Naive thymus-derived CD8-positive, alpha-beta T cell (primary cell): ENCODE data around the gene GRWD1. TPM values are rescaled to one million over a fixed set of nuclear protein-coding genes. Genes with fewer than 3 reads are reported as not detected.

Experiments used
- ATAC-seq, 2 donors: fragments of 150-1000 bp; cut with Tn5 transposase in 1 of 2; sonication (Bioruptor Pico), chemical (Tn5 transposase) in 1 of 2; 1 replicate in 1 of 2; 2 replicates in 1 of 2; pipeline ENCODE4 v1.10.0; 2021; ENCODE audit warnings: mild to moderate bottlenecking in 2 of 2, moderate library complexity in 2 of 2
- POLR2A ChIA-PET: fragments of 350-600 bp; sonication (Branson Sonifier 250); formaldehyde crosslinking; loops from one replicate; lab custom pipeline; 2021; ENCODE audit warnings: antibody characterized with exemption; lab: Charles Lee
- DNase-seq, 10 donors: peaks; one replicate each; pipeline versions ENCODE4 v3.0.0 to v3.0.0-alpha.2; 2020 to 2022
- H3K27ac Mint-ChIP-seq, 10 donors: one replicate each; pipeline ENCODE4 v1.8.0; 2020 to 2022; ENCODE audit warnings: mild to moderate bottlenecking in 10 of 10, mixed read lengths in 10 of 10, moderate library complexity in 4 of 10, inconsistent platforms in 1 of 10
- H3K27me3 Mint-ChIP-seq, 5 donors: one replicate each; pipeline ENCODE4 v1.8.0; 2021 to 2022; ENCODE audit warnings: mixed read lengths in 5 of 5
- H3K36me3 Mint-ChIP-seq, 3 donors: one replicate each; pipeline ENCODE4 v1.8.0; 2020 to 2022; ENCODE audit warnings: mixed read lengths in 3 of 3, mild to moderate bottlenecking in 2 of 3, inconsistent platforms in 1 of 3
- H3K4me1 Mint-ChIP-seq, 4 donors: one replicate each; pipeline ENCODE4 v1.8.0; 2021 to 2022; ENCODE audit warnings: mixed read lengths in 4 of 4
- H3K4me3 Mint-ChIP-seq, 10 donors: one replicate each; pipeline ENCODE4 v1.8.0; 2020 to 2022; ENCODE audit warnings: mild to moderate bottlenecking in 10 of 10, mixed read lengths in 10 of 10, moderate library complexity in 6 of 10, inconsistent platforms in 1 of 10
- H3K9me3 Mint-ChIP-seq, 9 donors: one replicate each; pipeline ENCODE4 v1.8.0; 2020 to 2022; ENCODE audit warnings: mixed read lengths in 9 of 9, mild to moderate bottlenecking in 3 of 9, inconsistent platforms in 1 of 9, moderate library complexity in 1 of 9
- polyA plus RNA-seq, 3 donors: library from polyadenylated mRNA; unstranded; fragments of 300-500 nt; fragmentation: Illumina TruSeq; gene quantifications; one replicate each; pipeline ENCODE4 v1.2.3, GENCODE V29; 2021
- total RNA-seq, 8 experiments: library from RNA in 2 of 8; stranded (reverse) in 2 of 8; gene quantifications; one replicate each; pipeline ENCODE4 v1.2.3 and lab custom pipeline; 2021 to 2026

Gene GRWD1
- total and polyA plus RNA-seq, 5 experiments from 2014 or later: 32.9 to 59.9 (median 40.3) TPM

DNA sequence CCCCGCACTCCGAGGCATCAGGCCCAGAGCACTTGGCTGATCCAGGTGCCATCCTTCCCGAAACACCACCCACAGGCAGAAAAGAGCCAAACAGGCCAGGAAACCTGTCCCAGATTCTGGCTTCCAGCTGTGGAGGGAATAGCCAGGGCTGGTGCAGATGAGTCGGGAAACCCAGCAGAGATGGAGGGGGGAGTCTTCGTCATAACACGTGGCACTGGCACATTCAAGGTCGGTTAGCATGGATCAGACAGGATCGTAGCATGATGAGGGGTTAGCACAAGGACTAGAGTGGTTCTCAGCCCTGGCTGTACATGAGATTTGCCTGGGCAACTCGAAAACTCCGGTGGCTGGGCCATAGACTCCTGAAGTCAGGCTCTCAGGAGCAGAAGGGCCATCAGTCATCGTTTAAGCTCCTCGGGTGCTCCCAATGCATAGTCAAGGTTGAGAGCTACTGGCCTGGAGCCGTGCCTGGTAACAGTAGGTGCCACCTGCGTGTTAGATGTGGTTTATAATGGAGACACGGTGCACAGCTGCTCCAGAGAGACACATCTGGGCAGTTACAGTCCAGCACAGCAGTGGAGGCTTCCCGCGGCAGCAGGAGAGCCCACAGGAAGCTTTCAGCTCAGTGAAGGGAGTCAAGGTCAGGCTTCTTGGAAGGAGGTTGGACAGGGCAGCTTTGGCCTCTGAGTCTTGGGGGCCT is 29.7 kb downstream of the GRWD1 start:
- no peaks in the 10 kb centered on the region for H3K27me3 Mint-ChIP-seq

DNA sequence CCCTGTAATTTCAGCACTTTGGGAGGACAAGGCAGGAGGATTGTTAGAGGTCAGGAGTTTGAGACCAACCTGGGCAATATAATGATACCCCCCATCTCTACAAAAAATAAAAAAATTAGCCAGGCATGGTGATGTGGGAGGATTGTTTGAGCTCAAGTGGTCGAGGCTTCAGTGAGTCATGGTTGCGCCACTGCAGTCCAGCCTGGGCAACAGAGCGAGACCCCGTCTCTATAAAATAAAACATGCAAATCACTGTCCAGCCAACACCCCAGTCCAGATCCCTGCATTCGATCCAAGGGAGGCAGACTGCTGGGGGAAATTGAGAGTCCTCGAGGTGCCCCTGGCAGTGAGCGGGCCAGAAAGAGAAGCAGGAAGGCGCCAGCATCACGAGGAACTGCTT is 30.4 kb downstream of the GRWD1 start:
- ATAC-seq (no peak), DNase-seq (no peak)
- POLR2A ChIA-PET: interaction anchor here (0.7 to 1.2 kb wide), 2 partner anchors 13 to 141 kb away, joined by 3 read pairs; no protein-coding TSS in a partner anchor
- H3K27me3 Mint-ChIP-seq: no peaks in the 10 kb centered on the region
- peak overlapping the region in 4 of 10 donors; percentile 59 to 88 (median 74) for H3K27ac Mint-ChIP-seq
- peak overlapping the region in 1 of 10 donors; percentile 29 for H3K4me3 Mint-ChIP-seq
- H3K9me3 Mint-ChIP-seq: no peaks in the 10 kb centered on the region
- peaks cover 11 to 31% (median 17%) of the 10 kb centered on the region in 4 donors for H3K4me1 Mint-ChIP-seq
- H3K36me3 Mint-ChIP-seq: peaks cover 0 to 51% (median 0%) of the 10 kb centered on the region in 3 donors

More for the DNA sequence above, 29.7 kb downstream of the GRWD1 start:
- ATAC-seq (no peak), DNase-seq (no peak)
- H3K9me3 Mint-ChIP-seq: no peaks in the 10 kb centered on the region
- POLR2A ChIA-PET: interaction anchor here (0.7 to 1.2 kb wide), 2 partner anchors 14 to 141 kb away, joined by 3 read pairs; no protein-coding TSS in a partner anchor
- peak overlapping the region in 9 of 10 donors; percentile 18 to 88 (median 69) for H3K27ac Mint-ChIP-seq
- peaks cover 9 to 32% (median 16%) of the 10 kb centered on the region in 4 donors for H3K4me1 Mint-ChIP-seq
- peaks cover 0 to 55% (median 0%) of the 10 kb centered on the region in 3 donors for H3K36me3 Mint-ChIP-seq
- H3K4me3 Mint-ChIP-seq: no peak overlapping the region

DNA sequence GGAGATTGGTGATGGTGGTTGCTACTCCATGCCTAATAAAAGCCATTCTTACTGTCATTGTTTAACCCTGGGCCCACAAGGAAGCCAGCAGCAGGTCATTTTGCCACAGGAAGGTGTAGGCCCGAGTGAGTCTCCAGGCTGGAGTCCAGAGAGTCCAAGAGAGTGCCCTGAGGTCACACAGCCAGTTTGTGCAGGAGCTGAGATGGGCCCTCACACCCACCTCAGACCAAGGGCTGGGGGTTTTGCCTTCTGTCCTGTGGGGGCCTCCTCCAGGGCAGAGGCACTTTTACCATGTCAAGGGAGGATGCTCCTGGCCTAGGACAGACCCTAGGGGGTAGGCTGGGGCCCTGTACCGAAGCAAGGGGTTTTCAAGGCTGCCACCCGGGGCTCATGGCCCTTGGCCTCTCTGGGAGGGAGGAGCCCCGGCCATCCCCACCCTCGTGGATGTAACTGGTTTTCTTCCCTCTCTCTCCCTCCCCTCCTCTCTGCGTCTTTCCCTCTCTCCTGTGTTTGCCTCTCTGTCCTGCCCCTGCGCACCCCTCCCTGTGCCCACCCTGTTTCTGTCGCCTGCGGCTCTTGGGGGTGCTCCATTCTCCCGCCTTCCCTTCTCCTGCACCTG is 31.4 kb downstream of the GRWD1 start:
- no peaks in the 10 kb centered on the region for H3K27me3 Mint-ChIP-seq
- no peak for DNase-seq
- peak overlapping the region in 3 of 10 donors; percentile 34 to 48 (median 40) for H3K27ac Mint-ChIP-seq
- POLR2A ChIA-PET: no interaction called here
- peaks cover 0 to 42% (median 0%) of the 10 kb centered on the region in 3 donors for H3K36me3 Mint-ChIP-seq
- H3K4me3 Mint-ChIP-seq: peak overlapping the region in 1 of 10 donors; percentile 20
- H3K4me1 Mint-ChIP-seq: peaks cover 9 to 36% (median 23%) of the 10 kb centered on the region in 4 donors
- no peak for ATAC-seq
- no peaks in the 10 kb centered on the region for H3K9me3 Mint-ChIP-seq

DNA sequence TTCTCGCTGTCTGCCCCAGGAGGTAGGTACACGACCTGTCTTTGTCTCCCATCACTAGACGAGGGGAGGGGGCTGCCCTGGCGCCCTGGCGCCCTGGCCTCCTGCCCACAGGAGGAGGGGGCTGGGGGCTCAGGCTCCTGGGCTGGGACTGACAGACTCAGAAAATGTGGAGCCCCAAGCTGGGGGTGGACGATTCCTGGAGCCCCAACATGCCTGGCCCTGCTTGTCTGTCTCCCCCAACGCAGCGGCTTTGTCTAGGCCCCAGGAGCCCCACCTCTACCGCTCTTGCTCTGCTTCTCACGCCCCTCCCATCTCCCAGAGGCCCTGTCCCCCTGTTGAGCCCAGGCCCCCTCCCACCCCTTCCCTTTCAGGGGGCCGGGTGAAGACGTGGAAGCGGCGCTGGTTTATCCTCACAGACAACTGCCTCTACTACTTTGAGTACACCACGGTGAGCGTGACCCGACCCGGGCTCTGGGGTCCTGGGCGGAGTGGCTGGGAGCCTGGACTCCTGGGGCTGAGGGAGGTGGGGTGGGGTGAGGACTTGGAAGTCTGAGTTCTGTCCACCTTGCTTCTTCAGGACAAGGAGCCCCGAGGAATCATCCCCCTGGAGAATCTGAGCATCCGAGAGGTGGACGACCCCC is 32.0 kb downstream of the GRWD1 start:
- H3K9me3 Mint-ChIP-seq: no peaks in the 10 kb centered on the region
- H3K27me3 Mint-ChIP-seq: no peaks in the 10 kb centered on the region
- peaks cover 9 to 35% (median 24%) of the 10 kb centered on the region in 4 donors for H3K4me1 Mint-ChIP-seq
- ATAC-seq (no peak), DNase-seq (no peak)
- peaks cover 0 to 39% (median 0%) of the 10 kb centered on the region in 3 donors for H3K36me3 Mint-ChIP-seq
- peak overlapping the region in 1 of 10 donors; percentile 10 for H3K4me3 Mint-ChIP-seq
- H3K27ac Mint-ChIP-seq: no peak overlapping the region
- POLR2A ChIA-PET: no interaction called here

DNA sequence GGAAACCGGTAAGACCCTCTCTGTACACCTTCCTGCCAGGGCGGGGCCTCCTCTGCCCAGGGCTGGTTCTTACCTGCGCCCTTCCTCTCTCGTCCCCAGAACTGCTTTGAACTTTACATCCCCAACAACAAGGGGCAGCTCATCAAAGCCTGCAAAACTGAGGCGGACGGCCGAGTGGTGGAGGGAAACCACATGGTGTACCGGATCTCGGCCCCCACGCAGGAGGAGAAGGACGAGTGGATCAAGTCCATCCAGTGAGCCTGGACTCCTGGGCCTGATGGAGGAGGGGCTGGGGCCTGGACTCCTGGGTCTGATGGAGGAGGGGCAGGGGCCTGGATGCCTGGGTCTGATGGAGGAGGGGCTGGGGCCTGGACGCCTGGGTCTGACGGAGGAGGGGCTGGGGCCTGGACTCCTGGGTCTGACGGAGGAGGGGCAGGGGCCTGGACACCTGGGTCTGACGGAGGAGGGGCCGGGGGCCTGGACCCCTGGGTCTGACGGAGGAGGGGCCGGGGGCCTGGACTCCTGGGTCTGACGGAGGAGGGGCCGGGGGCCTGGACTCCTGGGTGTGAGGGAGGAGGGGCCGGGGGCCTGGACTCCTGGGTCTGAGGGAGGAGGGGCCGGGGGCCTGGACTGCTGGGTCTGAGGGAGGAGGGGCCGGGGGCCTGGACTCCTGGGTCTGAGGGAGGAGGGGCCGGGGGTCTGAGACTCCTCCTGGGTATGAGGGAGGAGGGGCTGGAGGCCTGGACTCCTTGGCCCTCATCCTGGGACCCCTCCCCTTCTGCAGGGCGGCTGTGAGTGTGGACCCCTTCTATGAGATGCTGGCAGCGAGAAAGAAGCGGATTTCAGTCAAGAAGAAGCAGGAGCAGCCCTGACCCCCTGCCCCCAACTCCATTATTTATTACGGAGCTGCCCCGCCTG is 32.8 kb downstream of the GRWD1 start:
- Mint-ChIP-seq H3K27me3 (no peaks in the 10 kb centered on the region), H3K27ac (peak overlapping the region in 2 of 10 donors; percentile 72 to 84), H3K36me3 (peaks cover 0 to 31% (median 0%) of the 10 kb centered on the region in 3 donors), H3K9me3 (no peaks in the 10 kb centered on the region), H3K4me3 (peak overlapping the region in 2 of 10 donors; percentile 10 to 95), H3K4me1 (peaks cover 9 to 31% (median 25%) of the 10 kb centered on the region in 4 donors)
- ATAC-seq (no peak), DNase-seq (no peak)
- POLR2A ChIA-PET: no interaction called here

DNA sequence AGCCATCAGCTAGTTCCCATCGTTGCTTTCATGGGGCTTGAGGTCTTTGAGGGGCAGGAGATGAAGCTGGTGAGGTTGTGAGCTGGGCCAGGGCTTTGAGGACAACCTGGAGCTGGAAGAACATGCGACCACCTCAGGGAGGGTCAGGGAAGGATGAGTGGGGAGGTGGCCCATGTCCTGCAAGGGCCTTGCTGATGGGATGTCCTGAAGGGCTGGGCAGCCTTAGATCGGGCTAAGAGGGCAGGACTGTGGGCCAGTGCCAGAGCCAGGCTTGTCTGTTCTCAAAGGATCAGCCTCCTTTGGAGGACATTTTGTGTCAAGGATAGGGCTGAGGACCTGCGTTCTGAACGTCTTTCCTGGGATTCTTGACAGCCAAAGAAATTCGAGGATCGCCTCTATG is 33.9 kb downstream of the GRWD1 start:
- no peak for ATAC-seq
- no peaks in the 10 kb centered on the region for H3K9me3 Mint-ChIP-seq
- DNase-seq: peak in 1 of 10 donors; percentile 55
- peaks cover 13 to 38% (median 26%) of the 10 kb centered on the region in 4 donors for H3K4me1 Mint-ChIP-seq
- peak overlapping the region; percentile 59 to 95 (median 86) for H3K4me3 Mint-ChIP-seq
- peaks cover 0 to 24% (median 0%) of the 10 kb centered on the region in 3 donors for H3K36me3 Mint-ChIP-seq
- H3K27ac Mint-ChIP-seq: peak overlapping the region; percentile 14 to 94 (median 84)
- POLR2A ChIA-PET: interaction anchor here (0.6 to 2.9 kb wide), 6 partner anchors 10 to 158 kb away, joined by 3 to 21 read pairs (median 4); a partner anchor contains a TSS
- no peaks in the 10 kb centered on the region for H3K27me3 Mint-ChIP-seq

DNA sequence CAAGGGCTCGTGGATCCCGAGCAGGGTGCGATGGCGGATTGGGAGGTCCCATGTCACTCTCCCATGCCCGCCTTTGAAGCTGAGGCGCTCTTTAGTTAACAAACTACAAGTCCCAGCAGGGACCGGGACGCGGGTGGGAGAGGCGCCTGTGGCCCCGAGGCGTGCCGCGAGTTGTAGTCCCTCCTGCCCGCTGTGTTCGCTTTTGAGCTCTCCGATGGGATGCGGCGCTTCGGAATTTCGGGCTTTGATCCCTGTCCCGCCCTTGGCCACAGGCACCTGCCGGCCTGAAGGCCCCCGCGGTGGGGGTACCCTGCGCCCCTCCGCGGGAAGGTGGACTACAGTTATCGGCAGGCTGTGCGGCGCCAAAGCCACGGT is 34.4 kb downstream of the GRWD1 start:
- peak; percentile 59 to 64 for ATAC-seq

DNA sequence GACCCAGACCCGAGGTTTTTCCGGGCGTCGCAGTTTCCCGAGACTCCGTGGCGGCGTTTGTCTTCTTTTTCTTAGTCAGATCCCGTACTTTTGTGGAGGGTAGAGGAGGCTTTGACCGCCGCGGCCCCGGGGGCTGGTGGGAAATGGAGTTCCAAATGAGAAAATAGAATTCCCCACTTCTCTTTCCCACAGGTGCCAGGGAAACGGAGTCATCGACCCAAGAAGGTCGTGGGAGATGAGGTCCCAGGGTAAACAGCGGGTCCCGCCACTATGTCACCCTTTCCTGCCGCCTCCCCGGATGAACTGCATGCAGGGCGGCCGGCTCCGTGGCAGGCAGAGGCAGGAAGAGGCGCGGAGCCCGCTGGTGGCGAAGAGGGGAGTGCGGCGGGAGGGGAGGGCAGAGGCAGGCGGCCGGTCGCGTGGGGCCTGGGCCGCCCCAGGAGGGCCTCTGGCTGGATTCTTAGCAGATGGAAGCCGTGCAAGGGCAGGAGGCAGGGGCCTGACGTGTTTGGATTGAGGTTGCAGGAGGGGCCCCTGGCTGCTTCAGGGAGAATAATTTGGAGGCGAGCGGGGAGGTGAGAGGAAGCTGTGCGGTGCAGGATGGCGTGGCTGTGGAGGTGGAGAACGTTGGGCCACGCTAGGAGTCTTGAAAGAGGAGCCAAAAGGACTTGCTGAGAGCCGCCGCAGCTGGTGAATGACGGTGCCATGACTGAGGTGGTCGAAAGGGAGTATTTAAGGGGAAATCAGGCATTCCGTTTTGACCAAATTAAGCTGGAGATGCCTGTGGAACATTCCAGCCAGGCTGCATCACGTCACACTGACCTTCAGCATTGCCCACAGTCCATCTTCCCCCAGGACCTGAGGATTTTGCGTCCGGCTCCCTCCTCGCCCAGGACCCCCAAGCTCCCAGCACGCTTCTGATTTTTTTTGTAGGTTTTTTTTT is 35.0 kb downstream of the GRWD1 start:
- H3K9me3 Mint-ChIP-seq: no peaks in the 10 kb centered on the region
- H3K27me3 Mint-ChIP-seq: no peaks in the 10 kb centered on the region

More for the DNA sequence above, 34.4 kb downstream of the GRWD1 start:
- Mint-ChIP-seq H3K36me3 (peaks cover 0 to 19% (median 0%) of the 10 kb centered on the region in 3 donors), H3K4me3 (peak overlapping the region; percentile 81 to 95 (median 86)), H3K27me3 (no peaks in the 10 kb centered on the region), H3K9me3 (no peaks in the 10 kb centered on the region), H3K4me1 (peaks cover 13 to 38% (median 26%) of the 10 kb centered on the region in 4 donors), H3K27ac (peak overlapping the region in 9 of 10 donors; percentile 84 to 94 (median 89))
- DNase-seq: peak in 7 of 10 donors; percentile 28 to 77 (median 45)
- POLR2A ChIA-PET: interaction anchor here (0.6 to 2.9 kb wide), 11 partner anchors 10 to 159 kb away, joined by 3 to 21 read pairs (median 5); partner anchors contain the start of gene GRWD1

DNA sequence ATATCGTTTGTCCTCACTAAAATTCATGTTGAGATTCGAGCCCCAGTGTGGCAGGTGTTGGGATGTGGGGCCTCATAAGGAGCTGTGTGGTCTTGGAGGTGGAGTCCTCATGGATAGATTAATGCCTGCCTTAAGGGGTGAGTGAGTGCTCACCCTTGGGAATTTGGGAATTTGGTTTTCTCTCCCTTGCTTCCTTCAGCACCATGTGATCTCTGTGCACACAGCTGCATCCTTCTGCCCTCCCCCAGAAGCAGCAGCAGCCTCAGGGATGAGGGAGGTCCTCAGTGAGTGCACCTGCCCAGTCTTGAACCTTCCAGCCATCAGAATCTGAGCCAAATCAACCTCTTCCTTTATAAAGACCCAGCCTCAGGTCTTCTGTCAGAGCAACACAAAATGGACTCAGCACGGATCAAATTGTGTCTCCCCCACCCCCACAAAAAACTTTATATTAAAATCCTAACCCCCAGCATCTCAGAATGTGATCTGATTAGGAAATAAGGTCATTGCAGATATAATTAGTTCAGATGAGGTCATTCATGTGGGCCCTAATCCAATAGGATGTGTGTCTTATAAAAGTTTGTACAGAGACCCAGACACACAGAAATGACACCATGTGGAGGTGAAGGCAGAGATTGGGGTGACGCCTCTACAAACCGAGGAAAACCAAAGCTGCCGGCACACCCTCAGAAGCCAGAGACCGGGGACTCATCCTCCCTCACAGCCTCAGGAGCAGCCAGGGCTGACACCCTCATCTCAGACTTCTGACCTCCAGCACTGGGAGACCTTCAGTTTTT is 36.3 kb downstream of the GRWD1 start:
- no peaks in the 10 kb centered on the region for H3K27me3 Mint-ChIP-seq
- H3K4me1 Mint-ChIP-seq: peaks cover 13 to 38% (median 25%) of the 10 kb centered on the region in 4 donors
- H3K9me3 Mint-ChIP-seq: no peaks in the 10 kb centered on the region
- POLR2A ChIA-PET: interaction anchor here (1.1 to 2.9 kb wide), 4 partner anchors 8 to 36 kb away, joined by 5 to 21 read pairs (median 14); partner anchors contain the start of gene GRWD1
- no peak for ATAC-seq
- DNase-seq: no peak
- H3K4me3 Mint-ChIP-seq: peak overlapping the region; percentile 63 to 95 (median 86)
- peak overlapping the region in 8 of 10 donors; percentile 40 to 88 (median 62) for H3K27ac Mint-ChIP-seq
- peaks cover 0 to 6% (median 0%) of the 10 kb centered on the region in 3 donors for H3K36me3 Mint-ChIP-seq

More for the DNA sequence above, 35.0 kb downstream of the GRWD1 start:
- peak in 9 of 10 donors; percentile 44 to 77 (median 59) for DNase-seq
- H3K27ac Mint-ChIP-seq: peak overlapping the region; percentile 84 to 94 (median 91)
- peaks cover 0 to 12% (median 0%) of the 10 kb centered on the region in 3 donors for H3K36me3 Mint-ChIP-seq
- POLR2A ChIA-PET: interaction anchor here (0.6 to 2.9 kb wide), 13 partner anchors 9 to 1396 kb away, joined by 3 to 21 read pairs (median 5); partner anchors contain the start of genes AKT1S1 and GRWD1
- H3K4me1 Mint-ChIP-seq: peaks cover 13 to 38% (median 25%) of the 10 kb centered on the region in 4 donors
- peak overlapping the region; percentile 81 to 95 (median 86) for H3K4me3 Mint-ChIP-seq
- peak; percentile 83 to 84 for ATAC-seq

DNA sequence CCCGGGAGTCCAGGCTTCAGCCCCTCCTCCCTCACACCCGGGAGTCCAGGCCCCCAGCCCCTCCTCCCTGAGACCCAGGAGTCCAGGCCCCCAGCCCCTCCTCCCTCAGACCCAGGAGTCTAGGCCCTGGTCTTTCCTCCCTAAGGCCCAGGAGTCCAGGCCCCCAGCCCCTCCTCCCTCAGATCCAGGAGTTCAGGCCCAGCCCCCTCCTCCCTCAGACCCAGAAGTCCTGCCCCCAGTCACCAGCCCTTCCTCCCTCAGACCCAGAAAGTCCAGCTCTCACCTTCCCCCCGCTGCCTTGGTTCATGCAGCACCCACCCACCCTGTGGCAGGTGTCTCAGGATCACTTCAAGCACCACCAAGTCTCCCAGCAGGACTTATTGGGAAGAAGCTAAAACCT is 37.5 kb downstream of the GRWD1 start:
- ATAC-seq: no peak
- H3K27ac Mint-ChIP-seq: peak overlapping the region in 4 of 10 donors; percentile 22 to 90 (median 49)

More for the DNA sequence above, 37.5 kb downstream of the GRWD1 start:
- no peaks in the 10 kb centered on the region for H3K9me3 Mint-ChIP-seq
- no peak overlapping the region for H3K4me3 Mint-ChIP-seq
- POLR2A ChIA-PET: no interaction called here
- H3K27me3 Mint-ChIP-seq: no peaks in the 10 kb centered on the region
- no peak for DNase-seq
- peaks cover 0 to 6% (median 0%) of the 10 kb centered on the region in 3 donors for H3K36me3 Mint-ChIP-seq
- H3K4me1 Mint-ChIP-seq: peaks cover 13 to 38% (median 25%) of the 10 kb centered on the region in 4 donors
